ENCODE measurements around the gene DUXB.

Gene DUXB, protein sequence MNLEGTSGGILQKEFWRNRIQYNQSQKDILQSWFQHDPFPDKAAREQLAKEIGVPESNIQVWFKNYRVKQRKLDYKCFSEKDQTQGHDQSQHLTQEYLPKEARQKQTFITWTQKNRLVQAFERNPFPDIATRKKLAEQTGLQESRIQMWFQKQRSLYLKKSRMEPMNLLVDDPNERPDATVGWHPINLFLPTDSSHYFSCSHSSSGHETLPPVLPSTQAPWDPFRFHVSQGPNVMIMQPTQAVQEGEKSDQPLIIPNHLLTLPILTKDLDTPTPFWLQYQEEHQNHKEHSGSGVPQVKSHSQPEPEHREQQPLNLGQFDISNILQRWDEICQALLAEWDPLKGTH

DNA sequence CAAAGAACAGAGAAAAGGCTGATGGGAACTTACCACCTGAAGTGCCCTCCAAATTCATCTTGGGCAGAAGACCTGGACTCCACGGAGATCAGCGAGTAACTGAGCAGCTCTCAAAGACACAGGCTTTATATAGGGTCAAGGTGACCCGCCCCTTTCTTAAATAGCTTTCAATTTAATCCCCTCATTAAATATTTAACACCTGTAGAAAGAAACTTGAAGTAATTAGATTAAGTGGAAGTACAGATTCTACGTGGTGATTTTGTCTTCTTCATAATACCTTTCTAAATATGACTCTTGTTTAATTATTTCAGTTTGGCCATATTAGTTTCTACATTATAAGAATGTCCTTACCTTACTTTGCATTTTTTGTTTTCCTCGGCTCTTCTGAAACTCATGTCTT lies at the start of gene DUXB:
TSS of gene DUXB (minus strand) at position 101 of the 400 bp plus-strand sequence. CDS start at position 58, 43 bp downstream.
- FAIRE-seq, result no peak

DNA sequence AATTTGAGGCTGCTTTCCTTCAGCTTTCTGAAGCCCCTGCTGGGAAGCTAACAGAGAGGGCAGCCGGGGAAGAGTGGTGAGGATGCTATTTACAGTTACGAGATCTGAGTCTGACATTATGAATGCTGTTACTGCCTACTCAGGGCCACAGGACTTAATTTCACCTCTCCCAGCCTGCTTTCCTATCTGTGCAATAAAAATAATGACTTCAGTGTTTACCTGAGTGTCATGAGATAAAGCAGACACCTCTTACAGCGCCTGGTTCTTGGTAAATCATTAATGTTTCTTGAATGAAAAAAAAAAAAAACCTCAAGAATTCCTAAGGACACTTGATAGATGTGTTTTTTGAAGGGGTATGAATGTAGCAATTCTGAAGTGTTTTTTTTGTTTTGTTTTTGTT lies 49.3 kb upstream of the DUXB start:
- FAIRE-seq, result no peak

DNA sequence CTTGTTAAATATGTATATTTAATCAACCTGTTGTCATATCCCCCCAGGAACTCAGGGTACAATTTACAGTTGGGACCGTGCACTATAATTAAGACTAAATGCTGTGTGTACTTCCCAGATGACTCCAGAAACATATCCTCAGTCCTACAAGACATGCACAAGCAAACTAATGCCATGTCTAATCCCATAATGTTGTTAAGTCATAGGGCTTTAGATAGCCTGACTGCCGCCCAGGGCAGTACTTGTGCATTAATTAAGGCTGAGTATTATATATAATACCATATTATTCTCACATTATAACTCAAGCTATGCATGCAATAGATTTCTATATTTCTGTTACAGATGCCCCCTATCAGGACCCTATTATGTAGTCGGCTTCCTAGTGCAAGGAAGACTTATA lies 45.1 kb upstream of the DUXB start:
- no peak for FAIRE-seq

DNA sequence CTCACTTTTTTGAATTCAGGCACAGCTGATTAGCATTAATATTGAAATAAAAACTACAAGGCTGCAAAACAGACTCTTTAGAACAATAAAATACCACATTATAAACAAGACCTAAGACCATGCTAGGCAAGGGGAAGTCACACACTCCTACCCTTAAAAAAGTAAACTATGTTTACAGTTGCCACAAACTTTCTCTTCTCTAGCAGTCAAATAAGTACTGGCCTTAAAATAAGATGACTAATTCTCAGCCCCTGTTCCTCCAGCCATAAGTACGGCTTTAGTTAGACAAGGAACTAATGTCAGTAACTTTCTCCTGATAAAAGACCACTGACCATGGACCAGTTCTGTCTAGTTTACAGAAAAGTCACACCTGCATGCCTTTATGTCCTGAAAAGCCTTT lies 44.6 kb upstream of the DUXB start:
- no peak for FAIRE-seq

DNA sequence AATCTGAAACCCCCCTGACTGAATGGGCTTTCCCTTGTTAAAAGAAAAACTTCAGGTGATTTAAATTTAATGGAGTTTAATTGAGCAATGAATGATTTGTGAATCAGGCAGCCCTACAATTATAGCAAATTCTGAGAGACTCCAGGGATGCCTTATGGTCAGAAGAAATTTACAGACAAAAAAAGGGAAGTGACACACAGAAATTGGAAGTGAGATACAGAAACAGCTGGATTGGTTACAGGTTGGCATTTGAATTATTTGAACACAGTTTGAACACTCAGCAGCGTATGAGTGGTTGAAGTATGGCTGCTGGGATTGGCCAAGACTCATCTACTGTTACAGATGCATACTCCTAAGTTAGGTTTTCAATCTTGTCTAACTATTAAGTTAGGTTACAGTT lies 44.0 kb upstream of the DUXB start:
- FAIRE-seq, result no peak

DNA sequence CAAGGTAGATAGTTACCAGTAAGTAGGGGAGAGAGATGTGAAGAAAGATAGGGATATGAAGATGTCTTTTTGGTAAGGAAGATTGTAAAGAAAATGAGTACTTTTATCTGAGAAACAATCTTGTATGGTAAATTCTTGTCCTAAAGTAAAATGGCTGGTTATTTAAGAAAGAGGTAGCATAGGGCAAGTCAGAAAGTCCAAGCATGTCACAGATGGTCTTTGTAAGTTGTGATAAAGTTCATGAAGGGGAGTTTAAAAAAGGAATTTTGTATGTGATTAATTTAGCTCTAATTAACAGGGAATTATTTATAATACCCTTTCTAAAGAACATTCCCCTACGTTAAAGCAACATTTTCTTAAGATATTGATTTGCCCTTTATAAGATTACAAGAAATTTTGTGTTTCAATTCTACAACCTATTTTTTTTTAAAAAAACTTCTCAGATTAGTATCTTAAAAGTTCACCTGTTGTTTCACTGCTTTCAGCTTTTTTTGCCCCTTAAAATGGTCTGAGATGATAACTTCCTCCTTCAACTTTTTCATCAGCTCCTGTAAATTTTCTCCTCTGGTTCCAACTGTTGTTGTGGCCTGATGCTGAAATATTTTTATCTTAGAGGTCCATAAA lies 41.3 kb upstream of the DUXB start:
- FAIRE-seq, result no peak

DNA sequence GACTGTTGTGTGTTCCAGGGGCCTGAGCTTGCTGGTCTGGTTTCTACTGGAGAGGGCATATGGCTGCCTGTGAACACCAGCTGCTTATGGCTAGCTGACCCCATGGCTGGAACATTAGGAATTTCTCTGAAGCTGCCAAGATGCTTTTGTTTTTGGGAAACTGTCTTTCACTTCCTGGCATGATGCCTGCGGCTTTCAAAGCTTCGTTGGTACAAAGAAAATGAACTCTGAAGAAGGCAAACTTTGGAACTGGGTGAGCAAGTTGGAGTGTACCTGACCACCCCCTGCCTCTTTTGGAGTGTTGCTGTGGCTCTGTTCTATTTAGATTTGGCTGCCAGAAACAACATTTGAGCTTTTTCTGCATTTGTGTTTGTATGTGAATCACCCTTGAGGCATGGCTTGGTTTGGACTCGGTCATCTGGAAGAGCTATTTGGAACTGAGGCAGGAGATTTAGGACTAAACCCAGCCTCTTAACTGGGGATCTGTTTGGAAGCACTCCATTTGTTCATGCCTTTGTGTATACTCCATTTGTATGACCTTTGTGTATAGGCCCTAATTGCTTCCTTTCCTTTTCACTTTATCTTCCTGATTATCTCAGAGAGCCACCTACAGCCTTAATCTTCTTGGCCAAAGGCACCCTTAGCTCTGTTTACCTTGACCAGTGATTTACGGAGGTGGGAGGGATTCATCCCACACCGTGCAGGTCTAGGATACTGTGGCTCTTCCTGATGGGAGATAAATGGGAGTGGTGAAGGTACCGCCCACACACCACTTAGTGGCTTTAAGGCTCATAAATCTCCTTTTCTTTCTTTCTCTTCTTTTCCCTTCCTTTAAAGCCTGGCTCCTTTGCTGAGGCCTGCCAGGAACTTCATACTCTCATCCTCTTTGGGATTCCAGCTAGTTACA lies 32.3 kb upstream of the DUXB start:
- no peak for FAIRE-seq

DNA sequence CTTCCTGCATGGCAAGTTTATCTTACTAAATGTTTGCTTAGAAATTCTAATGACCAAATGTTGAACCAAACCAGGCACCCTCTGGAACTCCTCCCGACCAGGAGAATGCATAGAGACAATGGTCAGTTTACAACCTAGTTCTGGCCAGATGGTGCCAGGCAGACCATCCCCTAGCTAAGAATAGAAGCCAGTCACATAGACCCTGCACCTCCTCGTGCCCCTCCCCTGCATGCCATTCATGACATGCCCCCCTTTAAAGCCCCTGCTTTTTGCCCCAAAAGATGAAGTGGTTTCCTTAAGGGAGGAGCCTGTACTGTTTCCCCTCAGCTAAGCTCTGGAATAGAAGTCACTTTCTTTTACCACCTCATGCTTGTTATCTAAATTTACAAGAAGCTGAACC lies 31.6 kb upstream of the DUXB start:
- FAIRE-seq, result no peak

DNA sequence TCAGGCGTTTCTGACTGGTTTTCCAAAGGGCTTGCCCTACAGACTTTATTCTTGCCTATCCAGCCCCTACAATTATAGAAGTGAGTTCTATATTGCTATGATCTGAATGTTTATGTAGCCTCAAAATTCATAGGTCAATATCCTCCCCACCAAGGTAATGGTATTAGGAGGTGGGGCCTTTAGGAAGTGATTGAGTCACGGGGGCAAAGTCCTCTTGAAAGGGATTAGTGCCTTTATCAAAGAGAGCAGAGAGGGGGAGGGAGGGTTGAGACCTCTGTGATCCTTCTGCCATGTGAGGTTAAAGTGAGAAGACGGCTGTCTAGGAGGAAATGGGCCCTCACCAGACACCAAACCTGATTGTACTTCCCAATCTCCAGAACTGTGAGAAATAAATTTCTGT lies 26.0 kb upstream of the DUXB start:
- FAIRE-seq, result no peak

DNA sequence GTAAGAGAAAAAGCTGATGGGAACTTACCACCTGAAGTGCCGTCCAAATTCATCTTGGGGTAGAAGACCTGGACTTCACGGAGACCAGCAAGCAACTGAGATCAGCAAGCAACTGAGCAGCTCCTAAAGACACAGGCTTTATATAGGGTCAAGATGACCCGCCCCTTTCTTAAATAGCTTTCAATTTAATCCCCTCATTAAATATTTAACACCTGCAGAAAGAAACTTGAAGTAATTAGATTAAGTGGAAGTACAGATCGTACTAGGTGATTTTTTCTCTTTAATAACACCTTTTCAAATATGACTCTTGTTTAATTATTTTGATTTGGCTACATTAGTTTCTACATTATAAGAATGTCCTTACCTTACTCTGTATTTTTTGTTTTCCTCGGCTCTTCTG lies 25.1 kb upstream of the DUXB start, which contains the start of gene CPHXL:
TSS of gene CPHXL (minus strand) at position 101 of the 400 bp plus-strand sequence. CDS start at position 53, 48 bp downstream.
- no peak for FAIRE-seq

DNA sequence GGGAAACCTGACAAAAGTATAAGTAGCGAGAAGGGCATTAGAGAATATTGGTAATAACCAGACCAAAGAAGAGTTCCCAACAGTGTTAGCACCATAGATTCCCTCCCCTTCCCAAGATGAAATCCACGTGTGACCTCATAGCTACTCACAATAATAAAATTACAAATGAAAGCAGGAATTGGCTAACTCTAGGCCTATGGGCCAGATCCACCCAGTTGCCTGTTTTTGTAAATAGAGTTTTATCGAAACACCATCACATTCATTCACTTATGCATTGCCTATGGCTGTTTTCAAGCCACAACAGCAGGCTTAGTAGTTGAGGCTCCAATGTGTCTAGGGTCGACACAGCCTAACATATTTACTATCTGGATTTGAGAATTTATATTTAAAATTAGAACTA lies 17.2 kb upstream of the DUXB start:
- FAIRE-seq, result no peak

DNA sequence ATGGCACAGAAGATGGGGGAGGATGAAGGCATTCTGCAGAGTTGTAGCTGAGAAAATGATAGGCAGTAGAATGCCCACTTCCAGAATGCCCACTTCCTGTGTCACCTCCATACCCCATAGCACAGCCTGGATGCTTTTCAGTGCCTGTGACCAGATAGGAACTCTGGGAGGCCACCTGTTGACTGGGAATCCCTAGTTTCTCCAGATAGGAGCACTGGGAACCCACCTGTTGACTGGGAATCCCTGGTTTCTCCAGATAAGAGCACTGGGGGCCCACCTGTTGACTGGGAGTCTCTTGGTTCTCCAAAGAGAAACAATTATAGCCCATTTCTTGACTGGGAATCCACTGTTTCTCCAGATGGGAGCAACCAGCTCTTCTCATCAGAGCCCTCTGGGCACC lies 13.4 kb upstream of the DUXB start:
- no peak for FAIRE-seq

DNA sequence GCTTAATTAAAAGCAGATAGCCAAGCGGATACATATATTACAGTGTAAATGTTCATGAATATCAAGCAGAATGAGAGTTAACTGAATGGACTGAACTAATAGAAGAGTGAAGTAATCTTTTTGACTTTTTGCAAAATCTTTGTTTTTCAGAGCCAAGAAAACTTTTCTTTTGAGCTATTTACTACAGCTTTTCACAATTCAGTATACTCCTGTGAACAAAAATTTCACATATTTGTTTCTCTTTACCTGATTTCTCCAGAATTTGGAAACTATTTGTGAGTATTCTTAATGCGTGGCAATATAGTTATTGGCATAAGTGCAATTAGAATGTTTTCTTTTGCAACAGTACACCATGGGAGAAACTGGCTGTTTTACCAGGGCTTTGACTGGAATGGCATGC lies 9.1 kb upstream of the DUXB start:
- no peak for FAIRE-seq

DNA sequence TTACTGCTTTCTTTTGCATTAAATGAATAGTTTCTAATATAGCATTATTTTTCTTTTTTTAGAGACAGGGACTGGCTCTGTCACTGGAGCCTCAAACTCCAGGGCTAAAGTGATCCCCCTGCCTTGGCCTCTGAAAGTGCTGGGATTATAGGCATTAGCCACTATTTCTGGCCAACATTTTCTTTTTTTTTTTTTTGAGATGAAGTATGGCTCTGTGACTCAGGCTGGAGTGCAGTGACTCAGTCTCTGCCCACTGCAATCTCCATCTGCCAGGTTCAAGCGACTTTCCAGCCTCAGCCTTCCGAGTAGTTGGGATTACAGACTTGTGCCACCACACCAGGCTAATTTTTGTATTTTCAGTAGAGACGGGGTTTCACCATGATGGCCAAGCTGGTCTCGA lies 2.0 kb upstream of the DUXB start:
- no peak for FAIRE-seq

DNA sequence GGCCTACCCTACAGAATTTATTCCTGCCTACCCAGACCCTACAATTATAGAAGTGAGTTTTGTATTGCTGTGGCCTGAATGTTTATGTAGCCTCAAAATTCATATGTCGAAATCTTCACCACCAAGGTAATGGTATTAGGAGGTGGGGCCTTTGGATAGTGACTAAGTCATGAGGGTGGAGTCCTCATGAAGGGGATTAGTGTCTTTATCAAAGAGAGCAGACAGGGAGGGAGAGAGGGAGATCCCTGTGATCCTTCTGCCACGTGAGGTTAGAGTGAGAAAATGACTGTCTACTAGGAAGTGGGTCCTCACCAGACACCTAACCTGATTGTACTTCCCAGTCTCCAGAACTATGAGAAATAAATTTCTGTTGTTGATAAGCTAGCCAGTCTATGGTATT lies 981 bp upstream of the DUXB start:
- FAIRE-seq, result no peak

DNA sequence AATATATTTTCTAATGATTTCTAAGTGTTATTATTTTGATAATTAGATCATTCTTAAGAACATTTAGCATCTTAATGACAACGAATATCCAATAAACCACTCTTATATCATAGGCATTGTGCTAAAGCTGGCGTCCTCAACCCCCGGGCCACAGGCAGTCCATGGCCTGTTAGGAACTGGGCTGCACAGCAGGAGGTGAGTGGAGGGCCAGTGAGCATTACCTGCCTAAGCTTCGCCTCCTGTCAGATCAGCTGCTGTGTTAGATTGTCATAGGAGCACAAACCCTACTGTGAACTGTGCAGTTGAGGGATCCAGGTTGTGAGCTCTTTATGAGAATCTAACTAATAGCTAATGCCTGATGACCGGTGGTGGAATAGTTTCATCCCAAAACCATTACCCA lies 3.7 kb downstream of the DUXB start:
- no peak for FAIRE-seq

DNA sequence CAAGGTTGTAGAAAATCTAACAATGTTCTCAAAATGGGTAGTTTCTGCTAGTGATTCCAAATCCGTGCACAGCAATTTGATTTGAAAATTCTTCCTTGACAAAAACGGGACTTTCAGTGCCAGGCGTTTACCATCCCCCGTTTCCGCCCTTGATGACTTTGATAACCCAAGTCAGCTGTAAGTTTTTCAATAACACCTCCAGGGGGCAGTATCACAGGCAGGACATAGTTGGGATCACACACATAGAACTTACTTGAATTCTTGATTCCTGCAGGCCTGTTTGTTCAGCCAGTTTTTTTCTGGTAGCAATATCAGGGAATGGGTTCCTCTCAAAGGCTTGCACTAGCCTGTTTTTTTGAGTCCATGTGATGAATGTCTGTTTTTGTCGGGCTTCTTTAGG lies 5.6 kb downstream of the DUXB start:
- no peak for FAIRE-seq

DNA sequence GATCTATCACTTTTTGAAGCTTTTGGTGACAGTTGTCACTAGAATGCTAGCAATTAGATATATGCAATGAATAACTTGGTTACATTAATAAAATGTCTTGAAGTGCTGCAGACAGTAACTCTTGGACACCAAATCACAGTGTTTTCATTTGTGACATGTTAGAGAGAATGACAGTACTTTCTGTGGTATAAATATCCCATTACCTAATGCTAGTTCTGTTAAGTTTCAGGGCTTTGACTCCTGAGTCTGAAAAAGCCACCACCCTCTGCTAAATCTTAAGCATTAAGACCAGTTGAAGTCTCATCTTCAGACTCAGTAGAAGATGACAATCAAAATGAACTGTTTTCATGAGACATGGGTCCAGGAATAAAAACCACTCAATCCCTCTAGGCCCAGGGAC lies 13.9 kb downstream of the DUXB start:
- FAIRE-seq, result no peak

DNA sequence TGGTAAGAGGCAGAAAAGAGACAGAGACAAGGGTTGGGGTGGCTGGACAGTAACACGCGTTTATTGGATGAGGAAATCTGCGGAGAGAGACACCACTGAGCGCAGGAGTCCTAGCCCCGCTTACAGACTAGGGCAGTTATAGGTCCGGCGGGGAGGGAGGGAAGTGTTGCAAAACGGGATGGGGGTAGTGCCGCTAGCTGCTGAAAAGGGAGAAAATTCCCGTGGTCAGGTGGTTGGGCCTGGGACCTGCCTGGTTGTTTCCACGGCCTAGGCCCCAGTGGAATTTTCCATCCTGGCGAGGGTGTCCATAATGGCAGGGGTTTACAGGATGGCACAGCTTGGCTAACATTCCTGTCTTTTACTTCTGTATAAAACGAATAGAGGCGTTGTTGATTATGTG lies 19.0 kb downstream of the DUXB start:
- FAIRE-seq, result no peak

DNA sequence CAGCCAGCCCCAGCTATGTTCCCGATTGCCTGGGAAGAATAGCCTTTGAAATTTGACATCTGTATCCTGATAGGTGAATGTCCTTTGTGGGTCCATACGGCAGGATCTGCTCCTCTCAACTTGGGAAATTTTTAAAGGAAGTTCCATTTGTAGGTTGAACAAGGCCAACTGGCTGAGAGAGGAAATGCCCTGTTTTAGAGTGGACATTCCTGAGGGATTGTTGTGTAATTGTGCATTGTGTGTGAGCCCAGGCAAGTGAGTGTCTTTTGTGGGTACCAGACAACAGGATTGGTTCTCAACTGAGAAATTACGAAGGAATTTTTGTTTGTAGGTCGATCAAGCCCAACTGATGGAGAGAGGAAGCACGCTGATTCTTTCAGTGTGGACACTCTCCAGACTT lies 21.9 kb downstream of the DUXB start:
- FAIRE-seq, result no peak

DNA sequence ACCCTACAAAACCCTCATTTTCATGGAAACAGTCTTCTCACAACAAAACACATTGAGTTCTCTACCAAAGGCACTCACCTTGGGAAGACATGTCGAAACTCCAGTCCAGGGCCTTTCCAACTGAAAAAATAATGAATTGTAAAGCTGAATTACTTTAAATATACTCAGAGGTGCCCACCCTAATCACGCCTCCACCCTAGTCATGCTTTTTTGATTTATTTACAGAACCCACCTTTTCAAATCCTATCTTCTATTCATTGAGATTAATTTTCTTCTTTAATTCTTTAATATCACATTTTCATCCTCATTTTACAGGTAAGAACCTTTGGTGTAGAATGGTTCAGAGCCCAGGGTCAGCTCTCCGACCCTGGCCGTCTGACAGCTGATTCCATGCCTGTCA lies 24.4 kb downstream of the DUXB start, which contains the start of gene CPHXL2:
TSS of gene CPHXL2 (minus strand) at position 101 of the 400 bp plus-strand sequence. CDS start at position 91, 10 bp downstream.
- FAIRE-seq, result no peak

DNA sequence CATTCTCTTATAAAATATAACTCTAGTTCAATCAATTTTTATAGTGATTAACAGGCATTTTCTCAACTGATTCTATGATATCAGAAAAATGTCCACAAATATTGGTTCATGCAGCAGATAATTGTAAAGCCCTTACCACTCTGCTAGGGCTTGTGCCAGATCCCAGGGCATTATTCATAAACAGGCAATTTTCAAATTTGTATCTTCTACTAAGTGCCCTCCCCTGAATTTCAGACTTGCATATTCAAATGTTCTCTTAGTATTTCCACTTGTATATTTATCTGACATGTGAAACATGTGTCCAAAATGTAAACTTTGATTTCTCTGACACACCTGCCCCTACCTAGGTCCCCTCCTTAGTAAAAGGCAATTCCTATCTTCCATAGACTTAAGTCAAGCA lies 33.8 kb downstream of the DUXB start:
- FAIRE-seq, result no peak

DNA sequence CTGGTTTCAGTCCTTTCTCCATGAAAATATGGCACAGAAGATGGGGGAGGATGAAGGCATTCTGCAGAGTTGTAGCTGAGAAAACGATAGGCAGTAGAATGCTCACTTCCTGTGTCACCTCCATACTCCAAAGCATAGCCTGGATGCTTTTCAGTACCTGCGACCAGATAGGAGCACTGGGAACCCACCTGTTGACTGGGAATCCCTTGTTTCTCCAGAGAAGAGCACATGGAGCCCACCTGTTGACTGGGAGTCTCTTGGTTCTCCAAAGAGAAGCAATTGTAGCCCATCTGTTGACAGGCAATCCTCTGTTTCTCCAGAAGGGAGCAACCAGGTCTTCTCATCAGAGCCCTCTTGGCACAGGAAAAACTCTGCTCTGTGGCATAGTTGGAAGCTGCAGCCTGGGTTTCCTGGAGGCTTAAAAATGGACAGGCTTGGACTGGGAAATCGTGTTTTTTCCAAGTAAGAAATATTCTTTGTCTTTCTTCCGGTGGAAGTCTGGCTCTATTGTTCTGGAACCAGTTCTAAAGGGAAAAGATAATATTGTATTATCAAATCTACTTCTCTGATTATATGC lies 40.4 kb downstream of the DUXB start:
- FAIRE-seq, result no peak
